H9 (cell line): ENCODE measurements around the gene LATS2. TPM values are rescaled to one million over a fixed set of nuclear protein-coding genes. Genes with fewer than 3 reads are reported as not detected.

Experiments used
- DNase-seq: peaks from one replicate; pipeline ENCODE4 v3.0.0-alpha.2; 2017
- H2AFZ ChIP-seq: one replicate; pipeline ENCODE4 v1.6.1; 2013; ENCODE audit warnings: mild to moderate bottlenecking, low read length, control low read depth, moderate library complexity
- H2AK5ac ChIP-seq: 2 replicates; pipeline ENCODE4 v1.6.1; 2013; ENCODE audit warnings: low read length, control low read depth, mixed read lengths; ENCODE audit not compliant: insufficient read length
- H2BK120ac ChIP-seq: one replicate; pipeline ENCODE4 v1.6.1; 2013; ENCODE audit warnings: low read depth, mild to moderate bottlenecking, low read length, control low read depth, inconsistent platforms; ENCODE audit not compliant: poor library complexity, severe bottlenecking
- H2BK12ac ChIP-seq: 2 replicates; pipeline ENCODE4 v1.6.1; 2013; ENCODE audit warnings: low read length, control low read depth, mixed read lengths, low read depth; ENCODE audit not compliant: insufficient read length
- H2BK15ac ChIP-seq: 2 replicates; pipeline ENCODE4 v1.6.1; 2013; ENCODE audit warnings: low read depth, low read length, control low read depth
- H2BK20ac ChIP-seq: one replicate; pipeline ENCODE4 v1.6.1; 2013; ENCODE audit warnings: low read depth, mild to moderate bottlenecking, low read length, control low read depth, inconsistent platforms; ENCODE audit not compliant: poor library complexity, severe bottlenecking
- H2BK5ac ChIP-seq: 2 replicates; pipeline ENCODE4 v1.6.1; 2013; ENCODE audit warnings: low read length, control low read depth, mixed read lengths; ENCODE audit not compliant: insufficient read length
- H3K14ac ChIP-seq: 2 replicates; pipeline ENCODE4 v1.6.1; 2013; ENCODE audit warnings: low read length, control low read depth; ENCODE audit not compliant: insufficient read depth
- H3K18ac ChIP-seq: 2 replicates; pipeline ENCODE4 v1.6.1; 2013; ENCODE audit warnings: low read depth, mild to moderate bottlenecking, mixed read lengths, low read length, control low read depth; ENCODE audit not compliant: insufficient read length
- H3K23ac ChIP-seq: 2 replicates; pipeline ENCODE4 v1.6.1; 2013; ENCODE audit warnings: low read length, control low read depth, mixed read lengths, low read depth; ENCODE audit not compliant: insufficient read length
- H3K23me2 ChIP-seq: 2 replicates; pipeline ENCODE4 v1.6.1; 2013; ENCODE audit warnings: low read depth, mild to moderate bottlenecking, mixed read lengths, low read length, control low read depth; ENCODE audit not compliant: insufficient read length, poor library complexity, severe bottlenecking
- H3K27ac ChIP-seq: 2 replicates; pipeline ENCODE4 v1.5.1; 2013; ENCODE audit warnings: low read length, control low read depth, mixed read lengths, low read depth; ENCODE audit not compliant: insufficient read length
- H3K27me3 ChIP-seq: 2 replicates; pipeline ENCODE4 v1.6.1; 2013; ENCODE audit warnings: low read length, control low read depth, inconsistent platforms; ENCODE audit not compliant: insufficient read depth
- H3K4ac ChIP-seq: 2 replicates; pipeline ENCODE4 v1.6.1; 2013; ENCODE audit warnings: low read depth, mild to moderate bottlenecking, control low read depth, inconsistent platforms, low read length, moderate library complexity
- H3K4me1 ChIP-seq: 2 replicates; pipeline ENCODE4 v1.6.1; 2013; ENCODE audit warnings: low read length, control low read depth, inconsistent platforms; ENCODE audit not compliant: insufficient read depth
- H3K4me2 ChIP-seq: 2 replicates; pipeline ENCODE4 v1.6.1; 2013; ENCODE audit warnings: low read length, control low read depth, mixed read lengths; ENCODE audit not compliant: insufficient read length, insufficient read depth
- H3K56ac ChIP-seq: 2 replicates; pipeline ENCODE4 v1.6.1; 2013; ENCODE audit warnings: low read depth, mild to moderate bottlenecking, mixed read lengths, low read length, control low read depth; ENCODE audit not compliant: insufficient read length
- H3K79me1 ChIP-seq: 2 replicates; pipeline ENCODE4 v1.6.1; 2013; ENCODE audit warnings: low read depth, mild to moderate bottlenecking, moderate library complexity, low read length, control low read depth, inconsistent platforms; ENCODE audit not compliant: insufficient read depth, poor library complexity, severe bottlenecking
- H3K79me2 ChIP-seq: 2 replicates; pipeline ENCODE4 v1.6.1; 2013; ENCODE audit warnings: low read length, control low read depth, inconsistent platforms; ENCODE audit not compliant: insufficient read depth
- H3K9ac ChIP-seq: 2 replicates; pipeline ENCODE4 v1.6.1; 2013; ENCODE audit warnings: low read length, control low read depth, mixed read lengths; ENCODE audit not compliant: insufficient read length; ENCODE audit errors: extremely low read depth
- H3K9me3 ChIP-seq: one replicate; pipeline ENCODE4 v1.6.1; 2013; ENCODE audit warnings: low read depth, low read length, inconsistent platforms; ENCODE audit not compliant: control insufficient read depth
- H3T11ph ChIP-seq: one replicate; pipeline ENCODE4 v1.6.1; 2013; ENCODE audit warnings: mild to moderate bottlenecking, low read length, control low read depth, inconsistent platforms
- H4K20me1 ChIP-seq: one replicate; pipeline ENCODE4 v1.6.1; 2013; ENCODE audit not compliant: control insufficient read depth, insufficient read length, insufficient read depth
- H4K5ac ChIP-seq: 2 replicates; pipeline ENCODE4 v1.6.1; 2013; ENCODE audit warnings: low read depth, mild to moderate bottlenecking, mixed read lengths, low read length, control low read depth; ENCODE audit not compliant: insufficient read length
- H4K8ac ChIP-seq: replicated peaks from 2 replicates; pipeline ENCODE4 v1.6.1; 2013; ENCODE audit warnings: low read length, control low read depth, mixed read lengths, low read depth; ENCODE audit not compliant: insufficient read length
- H4K91ac ChIP-seq: 2 replicates; pipeline ENCODE4 v1.6.1; 2013; ENCODE audit warnings: low read depth, mild to moderate bottlenecking, moderate library complexity, mixed read lengths, low read length, control low read depth; ENCODE audit not compliant: insufficient read length
- H3K27ac Mint-ChIP-seq, 3 experiments: 2 replicates in 2 of 3; 3 replicates in 1 of 3; pipeline ENCODE4 v1.8.0; 2020 to 2021; ENCODE audit warnings: mixed read lengths in 3 of 3, mild to moderate bottlenecking in 1 of 3, moderate library complexity in 1 of 3
- H3K27me3 Mint-ChIP-seq: 2 replicates; pipeline ENCODE4 v1.8.0; 2021; ENCODE audit warnings: low read depth, mild to moderate bottlenecking, moderate library complexity, mixed read lengths
- H3K36me3 Mint-ChIP-seq, 3 experiments: 2 replicates in 2 of 3; 3 replicates in 1 of 3; pipeline ENCODE4 v1.8.0; 2020 to 2021; ENCODE audit warnings: low read depth in 3 of 3, mixed read lengths in 3 of 3; ENCODE audit not compliant: insufficient read depth in 1 of 3
- H3K4me1 Mint-ChIP-seq, 2 experiments: 2 replicates each; pipeline ENCODE4 v1.8.0; 2020; ENCODE audit warnings: mixed read lengths in 2 of 2
- H3K4me3 Mint-ChIP-seq, 2 experiments: 2 replicates in 1 of 2; 3 replicates in 1 of 2; pipeline ENCODE4 v1.8.0; 2020 to 2021; ENCODE audit warnings: mild to moderate bottlenecking in 2 of 2, mixed read lengths in 2 of 2, moderate library complexity in 1 of 2
- H3K9me3 Mint-ChIP-seq, 2 experiments: 2 replicates in 1 of 2; 3 replicates in 1 of 2; pipeline ENCODE4 v1.8.0; 2020; ENCODE audit warnings: mild to moderate bottlenecking in 2 of 2, mixed read lengths in 2 of 2, moderate library complexity in 1 of 2
- CTCF ChIP-seq: fragments of 200-600 bp; sonication (generic); conservative IDR thresholded peaks from 3 replicates; pipeline ENCODE4 v1.8.0; 2021; ENCODE audit warnings: antibody characterized with exemption, mild to moderate bottlenecking
- WGBS: extraction: QIAGEN DNeasy Blood & Tissue Kit; methylation state at CpG from one replicate; pipeline ENCODE4 v1.1.7; 2013; ENCODE audit warnings: missing lambda C conversion rate, low lambda C conversion rate, mixed read lengths; ENCODE audit not compliant: insufficient read length; ENCODE audit errors: extremely low coverage; 5-methylcytosine and 5-hydroxymethylcytosine counted together
- total RNA-seq: library from RNA; stranded (reverse); gene quantifications from 2 replicates; pipeline ENCODE4 v1.2.1, GENCODE V29; 2021

Gene LATS2
- total RNA-seq, 1 experiment from 2014 or later = 20.0 TPM

GRCh38 chr13:21000647-21001046 is 60.7 kb downstream of the LATS2 start:
- H3T11ph ChIP-seq = no peak overlapping the region
- no peak overlapping the region for H3K14ac ChIP-seq
- no peak overlapping the region for H2BK5ac ChIP-seq
- peaks cover 6% of the 10 kb centered on the region; the same call in 1 of the 2 replicates for H3K79me2 ChIP-seq
- no peak overlapping the region for H3K4me3 Mint-ChIP-seq
- no peak for DNase-seq
- H2AFZ ChIP-seq = no peak overlapping the region
- H3K36me3 Mint-ChIP-seq = peaks cover 4 to 14% (median 5%) of the 10 kb centered on the region in 3 experiments; a peak in 6 of 7 replicates
- no peak overlapping the region for H4K8ac ChIP-seq
- H2BK12ac ChIP-seq = no peak overlapping the region
- H3K4me1 Mint-ChIP-seq = peaks cover 20 to 31% of the 10 kb centered on the region in 2 experiments
- H3K27me3 ChIP-seq = no peaks in the 10 kb centered on the region
- peaks cover 0 to 4% of the 10 kb centered on the region in 2 experiments; a peak in 1 of 5 replicates for H3K9me3 Mint-ChIP-seq
- H3K4ac ChIP-seq = no peak overlapping the region
- peaks cover 9% of the 10 kb centered on the region for H3K79me1 ChIP-seq
- H4K91ac ChIP-seq = no peak overlapping the region
- no CpG with 5 or more reads among the region's 1 CpG for WGBS
- no peak for TF ChIP-seq CTCF
- no peaks in the 10 kb centered on the region for H3K9me3 ChIP-seq
- no peak overlapping the region for H2AK5ac ChIP-seq
- no peak overlapping the region for H2BK120ac ChIP-seq
- no peaks in the 10 kb centered on the region for H3K23me2 ChIP-seq
- H4K5ac ChIP-seq = no peak overlapping the region
- no peak overlapping the region for H2BK20ac ChIP-seq
- no peak overlapping the region for H3K56ac ChIP-seq
- H3K27me3 Mint-ChIP-seq = no peaks in the 10 kb centered on the region
- H2BK15ac ChIP-seq = no peak overlapping the region
- H3K27ac ChIP-seq = no peak overlapping the region
- no peak overlapping the region for H3K27ac Mint-ChIP-seq
- H3K23ac ChIP-seq = no peak overlapping the region
- peaks cover 9% of the 10 kb centered on the region; the same call in 1 of the 2 replicates for H3K4me1 ChIP-seq
- H3K18ac ChIP-seq = no peak overlapping the region
- no peaks in the 10 kb centered on the region for H4K20me1 ChIP-seq
- H3K9ac ChIP-seq = no peak overlapping the region
- no peak overlapping the region for H3K4me2 ChIP-seq
